Left forelimb (tissue), 1 donor: ENCODE results near the gene CLTB.
A peak's percentile ranks its signal among the peaks of the same experiment; 100 is the strongest.

Experiments used
- DNase-seq: peaks from one replicate; pipeline ENCODE4 v3.0.0-alpha.2; 2018; ENCODE audit warnings: low spot score

CLTB gene

GRCh38 chr5:176401281-176402205, 14.8 kb downstream of the CLTB start:
- no peak for DNase-seq

GRCh38 chr5:176400382-176401156, 15.8 kb downstream of the CLTB start:
- DNase-seq = no peak

GRCh38 chr5:176397736-176398420, 18.5 kb downstream of the CLTB start:
- no peak for DNase-seq

GRCh38 chr5:176396330-176396729, 20.0 kb downstream of the CLTB start:
- no peak for DNase-seq

- DNase-seq = no peak
Observed at GRCh38 chr5:176394881-176395675, 21.3 kb downstream of the CLTB start.

- no peak for DNase-seq
Observed at GRCh38 chr5:176394096-176394495, 22.2 kb downstream of the CLTB start.

GRCh38 chr5:176392526-176392925, 23.8 kb downstream of the CLTB start:
- DNase-seq = no peak

- no peak for DNase-seq
Observed at GRCh38 chr5:176391999-176392398, 24.3 kb downstream of the CLTB start.

GRCh38 chr5:176391479-176391878, 24.9 kb downstream of the CLTB start:
- DNase-seq = no peak

GRCh38 chr5:176389135-176390123, 26.9 kb downstream of the CLTB start:
- DNase-seq = no peak

GRCh38 chr5:176388444-176389134, 27.8 kb downstream of the CLTB start, which contains the start of the genes HIGD2A and NOP16:
TSS of gene HIGD2A (plus strand) at chr5:176388751. CDS start at chr5:176388820, 69 bp downstream.
TSS of gene NOP16 (minus strand) at chr5:176388598. CDS start at chr5:176388539, 59 bp downstream.
- DNase-seq = peak; percentile 98

- DNase-seq = no peak
Observed at GRCh38 chr5:176388003-176388443, 28.3 kb downstream of the CLTB start.

- no peak for DNase-seq
Observed at GRCh38 chr5:176387384-176387925, 28.9 kb downstream of the CLTB start.

- DNase-seq = no peak
Observed at GRCh38 chr5:176386491-176386890, 29.8 kb downstream of the CLTB start.

- no peak for DNase-seq
Observed at GRCh38 chr5:176384991-176385390, 31.3 kb downstream of the CLTB start.

- DNase-seq = no peak
Observed at GRCh38 chr5:176384366-176384930, 31.9 kb downstream of the CLTB start.

GRCh38 chr5:176383961-176384360, 32.4 kb downstream of the CLTB start:
- DNase-seq = no peak

GRCh38 chr5:176383248-176383905, 33.0 kb downstream of the CLTB start:
- DNase-seq = no peak
